GM15510 (cell line): ENCODE results near the gene INPP5A.

Source experiments
- POLR2A ChIP-seq: IDR thresholded peaks from 3 replicates; pipeline ENCODE4 v1.6.1; 2011; ENCODE audit warnings: borderline replicate concordance; ENCODE audit not compliant: insufficient read length; ENCODE audit errors: extremely low read depth

INPP5A gene

GRCh38 chr10:132546567-132547420 is 9.2 kb downstream of the INPP5A start:
- TF ChIP-seq POLR2A = no peak

- no peak for TF ChIP-seq POLR2A
These were observed 9.9 kb downstream of the INPP5A start for GRCh38 chr10:132547421-132547861.

- no peak for TF ChIP-seq POLR2A
These were observed 10.7 kb downstream of the INPP5A start for GRCh38 chr10:132548106-132548823.

- TF ChIP-seq POLR2A = no peak
These were observed 11.3 kb downstream of the INPP5A start for GRCh38 chr10:132548869-132549268.

- no peak for TF ChIP-seq POLR2A
These were observed 11.8 kb downstream of the INPP5A start for GRCh38 chr10:132549371-132549770.

GRCh38 chr10:132550366-132551092 is 12.9 kb downstream of the INPP5A start:
- TF ChIP-seq POLR2A = no peak

- TF ChIP-seq POLR2A = peak; percentile 22
These were observed 13.7 kb downstream of the INPP5A start for GRCh38 chr10:132551093-132551807.

- no peak for TF ChIP-seq POLR2A
These were observed 14.2 kb downstream of the INPP5A start for GRCh38 chr10:132551808-132552130.

GRCh38 chr10:132554053-132554990 is 16.7 kb downstream of the INPP5A start:
- TF ChIP-seq POLR2A = no peak

GRCh38 chr10:132554991-132555647 is 17.5 kb downstream of the INPP5A start:
- TF ChIP-seq POLR2A = no peak

- TF ChIP-seq POLR2A = no peak
These were observed 18.3 kb downstream of the INPP5A start for GRCh38 chr10:132555648-132556575.

- no peak for TF ChIP-seq POLR2A
These were observed 19.4 kb downstream of the INPP5A start for GRCh38 chr10:132556994-132557441.
